Psoas muscle (tissue), 8 donors: ENCODE data around the gene GPS1. TPM values are rescaled to one million over a fixed set of nuclear protein-coding genes. Genes with fewer than 3 reads are reported as not detected.

Experiments used
- ATAC-seq, 4 donors: fragments of 200-7000 bp; cut with Tn5 transposase; one replicate each; pipeline ENCODE4 v1.9.1; 2020; ENCODE audit warnings: moderate library complexity in 3 of 4, mild to moderate bottlenecking in 2 of 4
- DNase-seq, 2 donors: peaks; one replicate each; pipeline ENCODE4 v3.0.0-alpha.2; 2020
- H3K27ac ChIP-seq: fragments of 200-600 bp; one replicate; pipeline ENCODE4 v1.8.0; 2022
- H3K27me3 ChIP-seq, 3 donors: fragments of 200-600 bp in 1 of 3; one replicate each; pipeline versions ENCODE4 v1.6.1 to v1.8.0; 2013 to 2022; ENCODE audit warnings: low read length in 2 of 3, mild to moderate bottlenecking in 2 of 3, moderate library complexity in 1 of 3; ENCODE audit not compliant: insufficient read depth in 3 of 3
- H3K36me3 ChIP-seq, 2 donors: fragments of 200-600 bp in 1 of 2; one replicate each; pipeline versions ENCODE4 v1.6.1 to v1.8.0; 2013 to 2022; ENCODE audit warnings: low read depth in 1 of 2, mild to moderate bottlenecking in 1 of 2, moderate library complexity in 1 of 2; ENCODE audit not compliant: insufficient read depth in 1 of 2
- H3K4me1 ChIP-seq: fragments of 200-600 bp; one replicate; pipeline ENCODE4 v1.8.0; 2022
- H3K4me3 ChIP-seq: fragments of 200-600 bp; one replicate; pipeline ENCODE4 v1.8.0; 2022; ENCODE audit warnings: mild to moderate bottlenecking
- H3K9me3 ChIP-seq: fragments of 200-600 bp; one replicate; pipeline ENCODE4 v1.8.0; 2022
- WGBS, 3 donors: extraction: QIAGEN DNeasy Blood & Tissue Kit; methylation state at CpG; one replicate each; pipeline versions ENCODE4 v1.1.6 to v1.1.7; 2013; 5-methylcytosine and 5-hydroxymethylcytosine counted together
- intact Hi-C, 2 donors: fragments of 100-400 bp; cut with DNase I; formaldehyde crosslinking; loops; one replicate each; pipeline versions ENCODE4 v1.11.0 to v1.14.2; 2022
- polyA plus RNA-seq, 3 donors: library from polyadenylated mRNA; stranded (reverse); fragments of 200-250 nt; gene quantifications; one replicate each; pipeline ENCODE4 v1.2.3, GENCODE V29; 2013
- total RNA-seq, 4 donors: library from RNA; stranded (reverse); fragmentation: NEBNext Ultra II Directional in 2 of 4; extraction: Animal tissue kit (Norgen Biotek cat#: 25700) in 2 of 4; gene quantifications; one replicate each; pipeline versions ENCODE4 v1.2.1 to v1.2.4, GENCODE V29; 2021 to 2023
- TF ChIP-seq, protein P1 (sequence below): fragments of 200-600 bp; IDR thresholded peaks from one replicate; pipeline ENCODE4 v1.8.0; 2022; ENCODE audit warnings: antibody characterized with exemption
- donor health status: healthy with polysubstance abuse.
- donor health status: DM: no; HTN: no; CAD: no; lungs with moderate emphysema.
- donor health status: Bipolar disorder and iron deficiency.
- donor health status: healthy.
- donor health status: DM: yes; HTN: yes; CAD: no.
- donor health status: DM: no; HTN: no; CAD: no.
- donor health status: DM: no; HTN: no; CAD: no.
- donor health status: DM: yes; HTN: yes; CAD: no.

GPS1 gene
- total and polyA plus RNA-seq, 7 donors = 87.1 to 114 (median 104) TPM

DNA sequence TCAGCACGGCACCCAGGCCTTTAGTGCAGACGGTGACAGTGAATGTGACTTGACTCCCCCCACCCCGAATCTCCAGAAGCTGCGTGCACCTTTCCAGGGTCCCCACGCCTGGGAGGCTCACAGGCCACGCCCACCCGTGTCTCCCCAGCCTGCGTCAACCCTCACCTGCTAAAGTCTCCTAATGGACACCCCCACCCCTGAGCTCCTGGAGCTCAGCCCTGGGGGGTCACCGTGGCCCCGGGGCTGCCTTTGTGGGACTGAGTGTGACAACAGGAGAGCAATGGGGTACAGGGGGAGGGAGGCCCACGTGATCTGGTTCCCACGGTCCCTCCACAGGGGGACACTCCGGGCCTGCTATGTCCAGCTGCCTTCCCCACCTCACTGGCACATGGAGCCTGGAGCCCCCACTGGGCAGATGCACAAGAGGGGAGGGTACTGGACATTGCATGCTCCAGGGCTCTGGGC is 53.8 kb downstream of the GPS1 start:
- no peaks in the 10 kb centered on the region for H3K27me3 ChIP-seq
- no peaks in the 10 kb centered on the region for H3K36me3 ChIP-seq
- H3K27ac ChIP-seq = peak overlapping the region; percentile 97
- TF ChIP-seq, protein P1, sequence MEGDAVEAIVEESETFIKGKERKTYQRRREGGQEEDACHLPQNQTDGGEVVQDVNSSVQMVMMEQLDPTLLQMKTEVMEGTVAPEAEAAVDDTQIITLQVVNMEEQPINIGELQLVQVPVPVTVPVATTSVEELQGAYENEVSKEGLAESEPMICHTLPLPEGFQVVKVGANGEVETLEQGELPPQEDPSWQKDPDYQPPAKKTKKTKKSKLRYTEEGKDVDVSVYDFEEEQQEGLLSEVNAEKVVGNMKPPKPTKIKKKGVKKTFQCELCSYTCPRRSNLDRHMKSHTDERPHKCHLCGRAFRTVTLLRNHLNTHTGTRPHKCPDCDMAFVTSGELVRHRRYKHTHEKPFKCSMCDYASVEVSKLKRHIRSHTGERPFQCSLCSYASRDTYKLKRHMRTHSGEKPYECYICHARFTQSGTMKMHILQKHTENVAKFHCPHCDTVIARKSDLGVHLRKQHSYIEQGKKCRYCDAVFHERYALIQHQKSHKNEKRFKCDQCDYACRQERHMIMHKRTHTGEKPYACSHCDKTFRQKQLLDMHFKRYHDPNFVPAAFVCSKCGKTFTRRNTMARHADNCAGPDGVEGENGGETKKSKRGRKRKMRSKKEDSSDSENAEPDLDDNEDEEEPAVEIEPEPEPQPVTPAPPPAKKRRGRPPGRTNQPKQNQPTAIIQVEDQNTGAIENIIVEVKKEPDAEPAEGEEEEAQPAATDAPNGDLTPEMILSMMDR = no peak
- ATAC-seq = no peak
- DNase-seq = no peak
- no peak overlapping the region for H3K4me3 ChIP-seq
- H3K9me3 ChIP-seq = no peaks in the 10 kb centered on the region
- intact Hi-C loops = loop anchor here in 1 of 2 donors (5.0 kb wide), 1 partner anchor 47 kb away; no protein-coding TSS in a partner anchor
- peaks cover 49% of the 10 kb centered on the region for H3K4me1 ChIP-seq
- 83 to 87% (median 86%) methylated on average over 13 of the region's 13 CpGs for WGBS, 3 donors

DNA sequence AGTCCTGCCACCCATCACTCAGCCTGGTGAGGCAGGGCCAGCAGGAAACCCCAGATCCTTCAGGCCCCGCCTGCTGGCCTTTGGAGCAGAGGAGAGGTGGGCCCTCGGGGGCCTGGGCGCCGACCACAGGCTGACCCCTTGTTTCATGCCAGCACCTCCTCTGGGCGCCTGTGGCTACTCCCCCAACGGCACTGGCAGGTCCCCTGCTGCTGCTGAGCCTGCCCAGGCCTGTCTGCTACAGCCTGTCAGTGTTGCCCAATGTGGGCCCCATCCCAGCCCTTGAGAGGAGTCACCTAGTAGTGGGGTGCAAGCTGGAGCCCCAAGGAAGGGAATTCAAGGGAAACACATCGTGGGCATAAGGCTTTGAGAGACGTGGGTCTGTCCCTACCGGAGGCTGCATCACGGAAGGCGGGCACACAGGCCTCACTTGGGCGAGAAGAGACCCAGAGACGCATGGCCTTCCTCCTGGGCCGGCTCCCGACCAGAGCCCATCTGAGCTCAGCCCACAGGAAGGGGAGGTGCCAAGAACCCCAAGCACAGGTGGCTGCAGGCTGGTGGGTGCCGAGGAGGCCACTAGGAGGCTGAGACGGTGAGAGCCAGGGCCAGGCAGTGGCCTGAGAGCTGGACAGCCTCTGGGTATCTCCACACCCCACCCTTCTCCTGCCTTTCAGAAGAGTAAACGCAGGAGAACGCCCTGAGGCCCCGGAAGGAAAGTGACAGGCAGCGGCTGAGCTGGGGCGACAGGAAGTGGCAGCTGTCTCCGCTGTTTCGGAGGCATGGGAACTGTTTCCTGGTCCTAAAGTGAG is 54.4 kb downstream of the GPS1 start:
- Histone ChIP-seq H3K27ac (peak overlapping the region; percentile 97), H3K36me3 (no peaks in the 10 kb centered on the region), H3K9me3 (no peaks in the 10 kb centered on the region), H3K4me3 (peak overlapping the region; percentile 43), H3K27me3 (no peaks in the 10 kb centered on the region), H3K4me1 (peaks cover 45% of the 10 kb centered on the region)
- 42 to 55% (median 55%) methylated on average over 24 of the region's 24 CpGs for WGBS, 3 donors
- intact Hi-C loops = loop anchor here in 1 of 2 donors (5.0 kb wide), 1 partner anchor 46 kb away; no protein-coding TSS in a partner anchor
- DNase-seq (peak; percentile 47 to 74), ATAC-seq (peak; percentile 18 to 53 (median 40))
- TF ChIP-seq, protein P1 = peak; percentile 15

DNA sequence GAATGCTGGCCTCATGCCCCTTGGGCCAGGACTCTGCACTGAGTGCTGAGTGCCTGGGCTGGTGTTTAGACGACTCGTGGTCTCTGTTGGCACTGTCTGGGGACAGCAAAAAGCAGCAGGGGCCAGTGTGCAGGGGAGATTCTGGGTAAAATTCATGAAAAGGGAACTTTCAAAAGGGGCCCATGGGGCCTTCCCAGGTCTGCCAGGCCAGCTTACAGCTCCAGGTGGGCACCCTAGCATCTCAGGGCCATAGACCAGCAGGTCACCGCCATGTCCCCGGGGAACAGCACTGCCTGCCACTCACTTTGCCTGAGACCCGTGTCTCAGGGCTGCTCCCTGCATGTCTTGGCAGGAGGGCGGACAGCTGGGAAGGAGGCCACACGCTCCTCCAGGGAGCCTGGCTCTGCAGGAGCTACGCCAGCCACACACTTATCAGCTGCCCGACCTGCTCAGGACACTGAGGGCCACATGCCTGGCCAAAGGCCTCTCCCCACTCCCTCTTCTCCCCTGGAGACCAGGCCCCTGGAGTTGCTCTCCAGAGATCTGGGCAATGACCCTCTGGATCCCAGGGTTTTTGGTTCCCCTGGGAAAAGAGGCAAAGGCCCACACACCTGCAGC is 55.1 kb downstream of the GPS1 start:
- Histone ChIP-seq H3K4me3 (peak overlapping the region; percentile 43), H3K4me1 (peaks cover 38% of the 10 kb centered on the region), H3K9me3 (no peaks in the 10 kb centered on the region), H3K27ac (peak overlapping the region; percentile 97), H3K27me3 (no peaks in the 10 kb centered on the region), H3K36me3 (no peaks in the 10 kb centered on the region)
- 28 to 38% (median 36%) methylated on average over 9 of the region's 9 CpGs for WGBS, 3 donors
- DNase-seq (peak in 1 of 2 donors; percentile 82), ATAC-seq (peak; percentile 23 to 78 (median 65))
- TF ChIP-seq, protein P1 = no peak
- intact Hi-C loops = loop anchor here in 1 of 2 donors (5.0 kb wide), 1 partner anchor 46 kb away; no protein-coding TSS in a partner anchor

Other genes with a start within 250 kb of the GPS1 start
- not detected for gene GCGR, start 247.7 kb upstream of the GPS1 start, total RNA-seq
- gene GCGR, start 247.7 kb upstream of the GPS1 start, polyA plus RNA-seq = under 1 TPM in 2 of 3 donors, not detected in 1; 0.03 to 0.08 TPM
- gene MCRIP1, start 218.6 kb upstream of the GPS1 start, total RNA-seq = 10 to 100 TPM; 20.5 to 47.6 (median 25.7) TPM
- 100 to 1,000 TPM in 1 of 3 donors, 10 to 100 TPM in 2; 45.1 to 187 (median 57.1) TPM for gene MCRIP1, start 218.6 kb upstream of the GPS1 start, polyA plus RNA-seq
- 1,000 to 10,000 TPM in 3 of 4 donors, 100 to 1,000 TPM in 1; 976 to 2,217 (median 1,286) TPM for gene PPP1R27, start 216.8 kb upstream of the GPS1 start, total RNA-seq
- gene PPP1R27, start 216.8 kb upstream of the GPS1 start, polyA plus RNA-seq = 100 to 1,000 TPM; 296 to 661 (median 603) TPM
- gene P4HB, start 191.4 kb upstream of the GPS1 start, total RNA-seq = 100 to 1,000 TPM; 244 to 361 (median 296) TPM
- 100 to 1,000 TPM; 236 to 384 (median 267) TPM for gene P4HB, start 191.4 kb upstream of the GPS1 start, polyA plus RNA-seq
- 100 to 1,000 TPM in 3 of 4 donors, 10 to 100 TPM in 1; 88.3 to 192 (median 160) TPM for gene ARHGDIA, start 180.6 kb upstream of the GPS1 start, total RNA-seq
- gene ARHGDIA, start 180.6 kb upstream of the GPS1 start, polyA plus RNA-seq = 100 to 1,000 TPM in 2 of 3 donors, 10 to 100 TPM in 1; 79.1 to 268 (median 100) TPM
- gene ALYREF, start 160.3 kb upstream of the GPS1 start, total RNA-seq = 10 to 100 TPM; 23.0 to 58.4 (median 47.1) TPM
- 10 to 100 TPM; 37.5 to 79.8 (median 43.8) TPM for gene ALYREF, start 160.3 kb upstream of the GPS1 start, polyA plus RNA-seq
- 100 to 1,000 TPM; 118 to 208 (median 135) TPM for gene ANAPC11, start 160.2 kb upstream of the GPS1 start, total RNA-seq
- gene ANAPC11, start 160.2 kb upstream of the GPS1 start, polyA plus RNA-seq = 100 to 1,000 TPM; 273 to 369 (median 323) TPM
- gene NPB, start 149.7 kb upstream of the GPS1 start, total RNA-seq = under 1 TPM; 0.42 to 0.78 (median 0.55) TPM
- 1 to 10 TPM in 1 of 3 donors, under 1 TPM in 2; 0.73 to 2.9 (median 0.76) TPM for gene NPB, start 149.7 kb upstream of the GPS1 start, polyA plus RNA-seq
- gene PCYT2, start 140.5 kb upstream of the GPS1 start, total RNA-seq = 10 to 100 TPM; 10.2 to 26.9 (median 19.2) TPM
- 10 to 100 TPM; 13.2 to 14.1 (median 13.3) TPM for gene PCYT2, start 140.5 kb upstream of the GPS1 start, polyA plus RNA-seq
- gene SIRT7, start 133.7 kb upstream of the GPS1 start, total RNA-seq = 10 to 100 TPM in 1 of 4 donors, 1 to 10 TPM in 3; 3.9 to 10.2 (median 6.3) TPM
- 10 to 100 TPM in 2 of 3 donors, 1 to 10 TPM in 1; 5.7 to 14.2 (median 10.4) TPM for gene SIRT7, start 133.7 kb upstream of the GPS1 start, polyA plus RNA-seq
- 10 to 100 TPM; 43.1 to 74.2 (median 53.7) TPM for gene MAFG, start 124.2 kb upstream of the GPS1 start, total RNA-seq
- gene MAFG, start 124.2 kb upstream of the GPS1 start, polyA plus RNA-seq = 10 to 100 TPM; 21.6 to 73.7 (median 26.6) TPM
- 10 to 100 TPM in 2 of 4 donors, 1 to 10 TPM in 2; 5.4 to 12.5 (median 9.5) TPM for gene PYCR1, start 114.6 kb upstream of the GPS1 start, total RNA-seq
- 10 to 100 TPM in 2 of 3 donors, 1 to 10 TPM in 1; 8.3 to 23.2 (median 15.2) TPM for gene PYCR1, start 114.6 kb upstream of the GPS1 start, polyA plus RNA-seq
- 10 to 100 TPM in 3 of 4 donors, 1 to 10 TPM in 1; 9.7 to 58.0 (median 13.4) TPM for gene MYADML2, start 104.7 kb upstream of the GPS1 start, total RNA-seq
- 10 to 100 TPM in 1 of 3 donors, 1 to 10 TPM in 1, under 1 TPM in 1; 0.47 to 95.8 (median 9.1) TPM for gene MYADML2, start 104.7 kb upstream of the GPS1 start, polyA plus RNA-seq
- 1 to 10 TPM in 3 of 4 donors, under 1 TPM in 1; 0.92 to 1.9 (median 1.5) TPM for gene NOTUM, start 90.7 kb upstream of the GPS1 start, total RNA-seq
- under 1 TPM; 0.25 to 0.48 (median 0.44) TPM for gene NOTUM, start 90.7 kb upstream of the GPS1 start, polyA plus RNA-seq
- 10 to 100 TPM; 27.7 to 37.4 (median 35.0) TPM for gene ASPSCR1, start 74.3 kb upstream of the GPS1 start, total RNA-seq
- gene ASPSCR1, start 74.3 kb upstream of the GPS1 start, polyA plus RNA-seq = 10 to 100 TPM; 27.9 to 33.1 (median 33.0) TPM
- 10 to 100 TPM; 15.9 to 24.6 (median 19.7) TPM for gene CENPX, start 29.0 kb upstream of the GPS1 start, total RNA-seq
- gene CENPX, start 29.0 kb upstream of the GPS1 start, polyA plus RNA-seq = 10 to 100 TPM; 53.8 to 79.4 (median 64.4) TPM
- gene LRRC45, start 28.6 kb upstream of the GPS1 start, total RNA-seq = 1 to 10 TPM; 1.4 to 3.0 (median 1.9) TPM
- 1 to 10 TPM; 3.5 to 7.1 (median 4.0) TPM for gene LRRC45, start 28.6 kb upstream of the GPS1 start, polyA plus RNA-seq
- gene RAC3, start 20.2 kb upstream of the GPS1 start, total RNA-seq = not detected
- under 1 TPM in 2 of 3 donors, not detected in 1; 0.05 to 0.83 TPM for gene RAC3, start 20.2 kb upstream of the GPS1 start, polyA plus RNA-seq
- gene DCXR, start 14.2 kb upstream of the GPS1 start, total RNA-seq = 100 to 1,000 TPM; 111 to 216 (median 155) TPM
- 100 to 1,000 TPM; 117 to 158 (median 147) TPM for gene DCXR, start 14.2 kb upstream of the GPS1 start, polyA plus RNA-seq
- 10 to 100 TPM; 27.1 to 37.3 (median 29.3) TPM for gene RFNG, start 87 bp upstream of the GPS1 start, total RNA-seq
- gene RFNG, start 87 bp upstream of the GPS1 start, polyA plus RNA-seq = 10 to 100 TPM; 31.0 to 40.7 (median 37.3) TPM
- gene DUS1L, start 13.9 kb downstream of the GPS1 start, total RNA-seq = 100 to 1,000 TPM in 3 of 4 donors, 10 to 100 TPM in 1; 72.6 to 136 (median 104) TPM
- gene DUS1L, start 13.9 kb downstream of the GPS1 start, polyA plus RNA-seq = 100 to 1,000 TPM; 117 to 170 (median 133) TPM
- 10 to 100 TPM; 17.2 to 37.3 (median 23.4) TPM for gene FASN, start 46.3 kb downstream of the GPS1 start, total RNA-seq
- gene FASN, start 46.3 kb downstream of the GPS1 start, polyA plus RNA-seq = 10 to 100 TPM in 2 of 3 donors, 1 to 10 TPM in 1; 8.9 to 26.5 (median 12.0) TPM
- gene CCDC57, start 160.9 kb downstream of the GPS1 start, total RNA-seq = 10 to 100 TPM; 10.2 to 15.3 (median 12.4) TPM
- gene CCDC57, start 160.9 kb downstream of the GPS1 start, polyA plus RNA-seq = 10 to 100 TPM in 1 of 3 donors, 1 to 10 TPM in 2; 7.2 to 11.1 (median 8.6) TPM
- gene SLC16A3, start 177.1 kb downstream of the GPS1 start, total RNA-seq = 100 to 1,000 TPM in 2 of 4 donors, 10 to 100 TPM in 2; 18.6 to 182 (median 70.1) TPM
- 100 to 1,000 TPM; 102 to 263 (median 128) TPM for gene SLC16A3, start 177.1 kb downstream of the GPS1 start, polyA plus RNA-seq
- 100 to 1,000 TPM in 3 of 4 donors, 10 to 100 TPM in 1; 73.5 to 139 (median 116) TPM for gene CSNK1D, start 221.8 kb downstream of the GPS1 start, total RNA-seq
- gene CSNK1D, start 221.8 kb downstream of the GPS1 start, polyA plus RNA-seq = 100 to 1,000 TPM in 1 of 3 donors, 10 to 100 TPM in 2; 74.3 to 124 (median 92.7) TPM